ENCODE results near the gene CPZ.

Gene CPZ

DNA sequence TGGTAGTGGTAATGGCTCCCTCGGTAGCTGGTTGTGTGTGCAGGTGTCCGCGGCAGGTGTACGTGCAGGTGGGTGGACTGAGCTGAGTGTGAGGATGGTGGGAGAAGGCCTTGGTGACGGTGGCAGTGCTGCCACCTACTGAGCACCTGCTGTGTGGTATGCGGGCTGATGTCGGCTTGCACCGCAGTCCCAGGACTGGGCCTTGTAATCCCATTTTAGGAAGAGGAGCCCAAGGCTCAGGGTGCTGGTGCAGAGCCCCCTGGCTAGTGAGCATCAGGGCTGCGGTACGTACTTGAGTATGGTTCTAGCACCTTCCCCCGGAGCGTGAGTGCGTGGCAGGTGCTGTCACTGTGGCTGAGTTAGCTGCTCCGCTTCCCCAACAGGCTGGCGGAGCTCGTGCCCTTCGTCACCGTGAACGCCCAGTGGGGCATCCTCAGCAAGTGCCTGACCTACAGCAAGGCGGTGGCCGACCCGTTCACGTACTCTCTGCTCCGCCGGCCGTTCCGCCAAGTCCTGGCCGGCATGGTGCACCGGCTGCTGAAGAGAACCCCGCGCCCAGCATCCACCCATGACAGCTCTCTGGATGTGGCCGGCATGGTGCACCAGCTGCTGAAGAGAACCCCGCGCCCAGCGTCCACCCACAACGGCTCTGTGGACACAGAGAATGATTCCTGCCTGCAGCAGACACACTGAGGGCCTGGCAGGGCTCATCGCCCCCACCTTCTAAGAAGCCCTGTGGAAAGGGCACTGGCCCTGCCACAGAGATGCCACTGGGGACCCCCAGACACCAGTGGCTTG, 5.7 kb upstream of the CPZ start:
- no peaks in the 10 kb centered on the region for H3K27me3 ChIP-seq (ENCODE audit: control insufficient read depth, insufficient read depth, low read length)
- DNase-seq (ENCODE audit: low read depth, low spot score): no peak

DNA sequence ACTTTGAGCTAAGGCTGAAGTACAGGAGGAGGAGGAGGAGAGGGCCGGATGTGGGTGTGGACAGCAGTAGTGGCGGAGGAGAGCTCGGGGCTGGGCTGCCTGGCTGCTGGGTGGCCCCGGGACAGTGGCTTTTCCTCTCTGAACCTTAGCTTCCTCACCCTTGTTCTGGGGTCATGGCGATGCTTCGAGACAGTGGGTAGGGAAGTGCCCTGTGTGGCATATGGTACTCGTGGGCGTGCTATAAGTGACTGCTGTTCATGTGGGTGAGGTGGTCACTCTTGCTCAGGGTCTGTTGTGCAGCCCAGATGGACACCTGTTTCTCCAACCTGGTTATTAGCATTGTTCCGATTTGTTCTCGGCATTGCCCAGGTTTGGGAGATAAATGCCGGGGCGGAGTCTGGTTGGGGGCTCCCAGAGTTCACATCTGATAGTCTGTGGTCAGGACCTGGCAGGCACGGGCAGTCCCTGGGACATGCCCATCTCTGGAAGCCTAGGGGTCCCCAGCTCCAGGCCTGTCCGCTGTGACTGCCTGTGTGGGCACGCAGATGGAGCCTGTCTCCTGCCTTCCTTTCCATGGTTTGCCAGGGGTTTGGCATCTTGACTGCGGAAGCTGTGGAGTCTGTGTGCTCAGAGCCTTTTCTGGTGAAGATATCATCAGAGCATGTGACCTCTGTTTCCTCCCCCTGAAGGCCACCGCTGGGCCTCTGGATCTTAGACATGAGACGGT, 4.9 kb upstream of the CPZ start:
- Histone ChIP-seq H3K4me3 (ENCODE audit: low read length) (no peak overlapping the region), H3K27ac (ENCODE audit: low read length) (no peak overlapping the region), H3K36me3 (ENCODE audit: control insufficient read depth, insufficient read depth, low read length) (no peaks in the 10 kb centered on the region), H3K27me3 (ENCODE audit: control insufficient read depth, insufficient read depth, low read length) (no peaks in the 10 kb centered on the region), H3K4me1 (ENCODE audit: control insufficient read depth, insufficient read depth, low read length) (peaks cover 5% of the 10 kb centered on the region), H3K9me3 (ENCODE audit: control insufficient read depth, insufficient read depth, low read length) (no peaks in the 10 kb centered on the region)
- DNase-seq (ENCODE audit: low read depth, low spot score): no peak
- WGBS (ENCODE audit: insufficient coverage, insufficient read length): no CpG with 5 or more reads among the region's 18 CpGs

More for the DNA sequence above, 5.7 kb upstream of the CPZ start:
- no peak overlapping the region for H3K4me3 ChIP-seq (ENCODE audit: low read length)
- H3K9me3 ChIP-seq (ENCODE audit: control insufficient read depth, insufficient read depth, low read length): no peaks in the 10 kb centered on the region
- no CpG with 5 or more reads among the region's 37 CpGs for WGBS (ENCODE audit: insufficient coverage, insufficient read length)
- H3K36me3 ChIP-seq (ENCODE audit: control insufficient read depth, insufficient read depth, low read length): no peaks in the 10 kb centered on the region; the same call in 1 of the 2 replicates
- peaks cover 2% of the 10 kb centered on the region; the same call in 1 of the 2 replicates for H3K4me1 ChIP-seq (ENCODE audit: control insufficient read depth, insufficient read depth, low read length)
- no peak overlapping the region for H3K27ac ChIP-seq (ENCODE audit: low read length)

DNA sequence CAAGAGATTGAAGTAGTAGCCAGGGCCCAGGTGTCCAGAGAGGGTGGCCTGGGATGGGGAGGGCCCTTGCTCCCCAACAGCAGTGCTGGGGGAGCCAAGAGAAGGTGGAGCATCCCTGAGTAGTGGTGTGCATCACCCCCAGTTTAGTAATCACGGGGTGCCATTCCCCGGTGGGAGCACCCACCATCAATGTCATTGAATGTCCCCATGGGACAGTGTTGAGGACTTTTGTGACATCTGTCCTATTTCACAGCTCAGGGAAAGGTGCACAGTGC, 4.4 kb upstream of the CPZ start:
- no peak for DNase-seq (ENCODE audit: low read depth, low spot score)
- no peaks in the 10 kb centered on the region for H3K27me3 ChIP-seq (ENCODE audit: control insufficient read depth, insufficient read depth, low read length)
- no peaks in the 10 kb centered on the region for H3K9me3 ChIP-seq (ENCODE audit: control insufficient read depth, insufficient read depth, low read length)

DNA sequence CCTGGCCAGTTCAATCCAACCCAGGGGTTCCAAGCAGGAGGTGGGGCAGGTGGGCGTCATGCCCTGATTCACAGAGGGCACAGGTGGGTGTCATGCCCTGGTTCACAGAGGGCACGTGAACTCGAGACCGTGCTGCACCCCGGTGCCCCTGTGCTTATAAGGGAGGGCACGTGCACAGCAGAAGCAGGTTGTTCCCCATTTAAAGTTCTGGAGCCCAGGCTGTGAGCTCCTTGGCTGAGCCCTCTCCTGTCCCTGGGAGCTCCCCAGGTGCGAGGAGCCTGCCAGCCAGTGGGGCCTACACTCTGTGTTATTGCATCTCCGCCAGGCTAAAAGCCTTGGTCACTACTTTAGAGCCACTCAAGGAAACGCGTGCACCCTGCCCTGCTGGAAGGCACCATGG, 3.2 kb upstream of the CPZ start:
- no peak overlapping the region for H3K4me3 ChIP-seq (ENCODE audit: low read length)
- H3K4me1 ChIP-seq (ENCODE audit: control insufficient read depth, insufficient read depth, low read length): peaks cover 10% of the 10 kb centered on the region
- no peaks in the 10 kb centered on the region for H3K9me3 ChIP-seq (ENCODE audit: control insufficient read depth, insufficient read depth, low read length)
- no CpG with 5 or more reads among the region's 10 CpGs for WGBS (ENCODE audit: insufficient coverage, insufficient read length)
- no peaks in the 10 kb centered on the region for H3K36me3 ChIP-seq (ENCODE audit: control insufficient read depth, insufficient read depth, low read length)
- H3K27me3 ChIP-seq (ENCODE audit: control insufficient read depth, insufficient read depth, low read length): no peaks in the 10 kb centered on the region
- no peak for DNase-seq (ENCODE audit: low read depth, low spot score)
- H3K27ac ChIP-seq (ENCODE audit: low read length): no peak overlapping the region

More for the DNA sequence above, 4.4 kb upstream of the CPZ start:
- Histone ChIP-seq H3K27ac (ENCODE audit: low read length) (no peak overlapping the region), H3K4me3 (ENCODE audit: low read length) (no peak overlapping the region), H3K36me3 (ENCODE audit: control insufficient read depth, insufficient read depth, low read length) (no peaks in the 10 kb centered on the region), H3K4me1 (ENCODE audit: control insufficient read depth, insufficient read depth, low read length) (peaks cover 5% of the 10 kb centered on the region)
- no CpG with 5 or more reads among the region's 2 CpGs for WGBS (ENCODE audit: insufficient coverage, insufficient read length)

DNA sequence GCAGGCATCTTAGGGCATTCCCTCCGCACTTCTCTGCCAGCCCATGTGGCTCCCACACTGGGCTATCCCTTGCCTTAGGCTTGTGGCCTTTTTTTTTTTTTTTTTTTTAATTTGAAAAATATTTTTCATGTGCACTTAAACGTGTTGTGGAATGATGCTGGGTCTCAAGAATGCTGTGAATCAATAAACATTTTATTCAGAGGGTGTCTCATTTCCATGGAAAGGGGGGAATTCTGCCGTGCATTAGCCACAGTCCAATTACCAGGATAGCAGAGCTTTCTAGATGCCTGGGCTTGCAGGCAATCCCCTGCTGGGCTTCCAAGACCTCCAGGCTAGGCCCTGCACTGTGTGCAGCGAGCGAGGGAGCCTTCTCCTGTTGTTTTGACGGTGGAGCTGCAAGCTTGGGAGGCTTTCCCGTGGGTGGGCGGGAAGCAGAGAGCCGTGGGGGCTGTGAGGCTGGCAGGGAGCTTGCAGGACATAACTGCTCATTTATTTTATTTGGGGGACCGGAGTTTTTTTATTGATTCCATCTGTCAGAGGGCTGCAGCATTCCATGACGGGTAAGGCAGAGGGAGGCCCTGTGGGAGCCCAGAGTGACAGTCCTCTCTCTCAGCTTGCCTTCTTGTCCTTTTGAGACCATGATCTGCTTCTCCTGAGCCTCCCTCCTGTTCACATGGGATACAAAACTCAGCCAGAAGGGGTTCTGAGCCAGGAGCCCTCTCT, 2.6 kb upstream of the CPZ start:
- H3K27me3 ChIP-seq (ENCODE audit: control insufficient read depth, insufficient read depth, low read length): no peaks in the 10 kb centered on the region
- no peak for DNase-seq (ENCODE audit: low read depth, low spot score)

DNA sequence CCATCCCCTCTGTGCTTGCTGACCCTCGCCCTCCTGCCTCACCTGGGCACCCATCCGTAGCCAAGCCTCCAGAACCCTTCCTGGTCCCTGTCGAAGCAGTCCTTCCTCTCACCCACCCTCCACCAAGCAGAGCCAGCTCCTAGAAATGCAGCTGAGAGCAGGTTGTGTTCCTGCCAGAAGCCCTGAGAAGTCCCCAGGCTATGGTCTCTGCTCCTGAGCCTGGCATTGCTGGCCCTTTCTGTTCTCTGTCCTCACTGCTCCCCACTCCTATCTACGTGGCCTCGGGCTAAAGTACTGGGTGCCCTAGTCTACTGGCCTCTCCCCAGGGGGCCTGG, 2.1 kb upstream of the CPZ start:
- Histone ChIP-seq H3K9me3 (ENCODE audit: control insufficient read depth, insufficient read depth, low read length) (no peaks in the 10 kb centered on the region), H3K4me3 (ENCODE audit: low read length) (no peak overlapping the region), H3K27ac (ENCODE audit: low read length) (no peak overlapping the region), H3K4me1 (ENCODE audit: control insufficient read depth, insufficient read depth, low read length) (peaks cover 10% of the 10 kb centered on the region), H3K27me3 (ENCODE audit: control insufficient read depth, insufficient read depth, low read length) (no peaks in the 10 kb centered on the region), H3K36me3 (ENCODE audit: control insufficient read depth, insufficient read depth, low read length) (no peaks in the 10 kb centered on the region)
- DNase-seq (ENCODE audit: low read depth, low spot score): no peak
- no CpG with 5 or more reads among the region's 5 CpGs for WGBS (ENCODE audit: insufficient coverage, insufficient read length)

More for the DNA sequence above, 2.6 kb upstream of the CPZ start:
- Histone ChIP-seq H3K4me1 (ENCODE audit: control insufficient read depth, insufficient read depth, low read length) (peaks cover 10% of the 10 kb centered on the region), H3K27ac (ENCODE audit: low read length) (no peak overlapping the region), H3K9me3 (ENCODE audit: control insufficient read depth, insufficient read depth, low read length) (no peaks in the 10 kb centered on the region), H3K36me3 (ENCODE audit: control insufficient read depth, insufficient read depth, low read length) (no peaks in the 10 kb centered on the region), H3K4me3 (ENCODE audit: low read length) (no peak overlapping the region)
- whole genome bisulfite sequencing (ENCODE audit: insufficient coverage, insufficient read length): no CpG with 5 or more reads among the region's 11 CpGs

DNA sequence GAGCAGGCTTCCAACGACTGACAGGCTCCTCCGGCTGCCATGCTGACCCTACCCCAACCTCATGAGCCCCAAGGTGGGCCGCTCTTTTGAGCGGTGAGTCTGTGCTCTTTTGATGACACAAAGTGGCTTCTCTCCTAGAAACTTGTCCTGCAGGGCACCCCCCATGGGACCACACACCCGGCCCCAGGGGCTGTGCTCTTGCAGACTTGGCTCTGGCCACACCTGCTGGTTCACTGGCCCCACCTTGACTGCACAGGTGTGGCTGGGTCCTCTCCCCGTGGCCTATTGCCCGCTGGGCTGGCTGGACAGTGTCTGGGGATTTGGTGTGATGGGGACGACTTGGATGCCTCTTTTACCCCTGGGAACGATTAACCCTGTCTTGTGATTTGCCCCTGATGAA, 1.5 kb upstream of the CPZ start:
- peaks cover 10% of the 10 kb centered on the region for H3K4me1 ChIP-seq (ENCODE audit: control insufficient read depth, insufficient read depth, low read length)
- no peak overlapping the region for H3K27ac ChIP-seq (ENCODE audit: low read length)
- WGBS (ENCODE audit: insufficient coverage, insufficient read length): no CpG with 5 or more reads among the region's 9 CpGs
- no peaks in the 10 kb centered on the region for H3K36me3 ChIP-seq (ENCODE audit: control insufficient read depth, insufficient read depth, low read length)
- H3K4me3 ChIP-seq (ENCODE audit: low read length): no peak overlapping the region
- H3K27me3 ChIP-seq (ENCODE audit: control insufficient read depth, insufficient read depth, low read length): no peaks in the 10 kb centered on the region
- H3K9me3 ChIP-seq (ENCODE audit: control insufficient read depth, insufficient read depth, low read length): no peaks in the 10 kb centered on the region
- DNase-seq (ENCODE audit: low read depth, low spot score): no peak

DNA sequence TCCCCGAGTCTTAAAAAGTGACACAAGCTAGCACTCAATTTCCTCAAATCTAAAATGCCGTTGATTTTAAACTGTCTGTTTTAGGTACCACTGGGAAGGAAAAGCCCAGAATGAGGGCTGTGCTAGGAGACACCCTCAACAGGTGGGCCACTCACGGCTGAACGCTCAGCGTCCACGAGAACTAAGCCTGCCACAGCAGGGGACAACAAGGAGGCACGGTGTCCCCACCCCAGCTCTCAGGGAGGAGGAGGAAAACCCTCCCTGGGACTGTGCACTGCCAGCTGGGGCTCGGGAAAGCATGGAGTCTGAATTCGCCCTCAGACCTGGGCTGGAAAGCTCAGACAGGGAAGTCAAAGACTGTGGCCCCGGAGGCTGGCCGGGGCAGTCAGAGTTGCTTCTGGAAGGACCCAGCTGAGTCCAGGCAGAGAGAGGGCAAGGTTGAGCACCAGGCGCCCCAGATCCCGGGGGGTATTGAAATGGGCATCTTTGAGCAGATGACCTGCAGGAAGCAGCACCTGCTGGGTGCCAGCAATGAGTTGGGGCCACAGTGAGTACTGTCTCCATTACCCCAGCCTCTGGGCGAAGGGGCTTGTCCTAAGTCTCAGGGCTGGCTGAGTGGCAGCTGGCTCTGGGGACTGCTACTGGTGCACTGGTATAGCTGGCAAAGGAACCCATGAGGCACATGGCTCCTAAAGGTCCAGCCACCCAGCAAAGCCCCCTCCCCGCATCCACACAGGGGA, 769 bp upstream of the CPZ start:
- H3K9me3 ChIP-seq (ENCODE audit: control insufficient read depth, insufficient read depth, low read length): no peaks in the 10 kb centered on the region
- DNase-seq (ENCODE audit: low read depth, low spot score): no peak
- no peaks in the 10 kb centered on the region for H3K27me3 ChIP-seq (ENCODE audit: control insufficient read depth, insufficient read depth, low read length)
- H3K27ac ChIP-seq (ENCODE audit: low read length): no peak overlapping the region
- no peaks in the 10 kb centered on the region for H3K36me3 ChIP-seq (ENCODE audit: control insufficient read depth, insufficient read depth, low read length)
- H3K4me3 ChIP-seq (ENCODE audit: low read length): no peak overlapping the region
- no CpG with 5 or more reads among the region's 15 CpGs for WGBS (ENCODE audit: insufficient coverage, insufficient read length)
- H3K4me1 ChIP-seq (ENCODE audit: control insufficient read depth, insufficient read depth, low read length): peaks cover 8% of the 10 kb centered on the region

DNA sequence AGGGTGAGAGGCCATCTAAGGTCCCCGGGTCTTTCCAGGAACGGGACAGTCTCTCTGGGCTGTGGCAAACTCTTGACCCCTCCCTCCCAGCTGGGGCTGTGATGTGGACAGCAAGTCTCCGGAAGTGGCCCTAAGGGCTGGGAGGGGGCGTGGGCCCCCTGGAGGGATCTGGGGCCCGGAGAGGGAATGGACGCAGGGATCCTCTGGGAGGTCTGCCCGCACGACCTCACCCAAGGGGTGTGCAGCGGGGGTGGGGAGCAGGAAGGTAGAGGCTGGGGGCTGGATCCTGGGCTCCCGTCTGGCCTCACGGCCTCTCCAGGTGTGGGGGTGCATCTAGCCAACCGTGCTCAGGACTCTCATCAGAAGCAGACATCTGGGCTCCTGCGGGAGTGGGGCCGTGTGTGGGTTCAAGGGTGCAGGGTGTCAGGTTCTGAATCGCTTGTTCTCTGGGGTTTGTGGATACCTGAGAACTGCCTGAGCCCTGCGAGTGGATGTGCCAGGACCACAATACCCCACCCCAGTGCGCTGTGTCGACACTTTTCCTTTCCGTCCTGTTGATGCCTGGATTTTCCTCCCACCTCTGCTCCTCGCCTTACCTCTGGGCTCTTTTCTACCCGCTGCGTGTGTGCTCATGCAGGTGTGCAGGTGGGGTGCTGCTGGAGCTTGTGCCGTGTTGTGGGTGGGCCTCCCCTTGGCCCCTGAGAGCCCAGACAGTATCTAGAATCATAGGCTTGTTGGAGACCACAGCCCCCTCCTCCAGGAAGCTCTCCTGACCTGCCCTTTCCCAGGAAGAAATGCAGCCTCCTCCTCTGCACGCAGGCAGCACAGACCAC, 915 bp downstream of the CPZ start:
- DNase-seq (ENCODE audit: low read depth, low spot score): no peak
- WGBS (ENCODE audit: insufficient coverage, insufficient read length): no CpG with 5 or more reads among the region's 24 CpGs
- Histone ChIP-seq H3K27ac (ENCODE audit: low read length) (no peak overlapping the region), H3K4me1 (ENCODE audit: control insufficient read depth, insufficient read depth, low read length) (peaks cover 8% of the 10 kb centered on the region), H3K4me3 (ENCODE audit: low read length) (peak overlapping the region; percentile 48), H3K9me3 (ENCODE audit: control insufficient read depth, insufficient read depth, low read length) (no peaks in the 10 kb centered on the region), H3K36me3 (ENCODE audit: control insufficient read depth, insufficient read depth, low read length) (peaks cover 2% of the 10 kb centered on the region; the same call in 1 of the 2 replicates), H3K27me3 (ENCODE audit: control insufficient read depth, insufficient read depth, low read length) (no peaks in the 10 kb centered on the region)
